Measurements from ENCODE around the gene WBP2.
"Not testable (repeated sequence)": the region's sequence is repeated elsewhere in the genome, so short reads cannot be mapped to it uniquely, and the experiment has no call there.

WBP2 gene

GRCh38 chr17:75889454-75889853 lies 34.3 kb upstream of the WBP2 start:
- no peak for DNase-seq (ENCODE audit: low read depth in 2 of 2, low spot score in 1 of 2)

- no peak for DNase-seq (ENCODE audit: low read depth in 2 of 2, low spot score in 1 of 2)
These were observed 33.3 kb upstream of the WBP2 start for GRCh38 chr17:75888484-75888883.

DNA sequence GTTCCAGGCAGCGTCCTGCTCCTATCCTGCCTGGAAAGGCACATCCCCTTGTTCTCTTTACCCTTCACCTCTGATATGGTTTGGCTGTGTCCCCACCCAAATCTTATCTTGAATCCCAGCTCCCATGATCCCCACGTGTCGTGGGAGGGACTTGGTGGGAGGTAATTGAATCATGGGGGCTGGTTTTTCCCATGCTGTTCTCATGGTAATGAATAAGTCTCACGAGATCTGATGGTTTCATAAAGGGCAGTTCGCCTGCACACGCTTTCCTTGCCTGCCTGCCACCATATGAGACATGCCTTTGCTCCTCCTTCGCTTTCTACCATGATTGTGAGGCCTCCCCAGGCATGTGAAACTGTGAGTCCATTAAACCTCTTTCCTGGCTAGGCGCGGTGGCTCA lies 30.7 kb upstream of the WBP2 start:
- not testable (repeated sequence) for DNase-seq (ENCODE audit: low read depth in 2 of 2, low spot score in 1 of 2)

DNA sequence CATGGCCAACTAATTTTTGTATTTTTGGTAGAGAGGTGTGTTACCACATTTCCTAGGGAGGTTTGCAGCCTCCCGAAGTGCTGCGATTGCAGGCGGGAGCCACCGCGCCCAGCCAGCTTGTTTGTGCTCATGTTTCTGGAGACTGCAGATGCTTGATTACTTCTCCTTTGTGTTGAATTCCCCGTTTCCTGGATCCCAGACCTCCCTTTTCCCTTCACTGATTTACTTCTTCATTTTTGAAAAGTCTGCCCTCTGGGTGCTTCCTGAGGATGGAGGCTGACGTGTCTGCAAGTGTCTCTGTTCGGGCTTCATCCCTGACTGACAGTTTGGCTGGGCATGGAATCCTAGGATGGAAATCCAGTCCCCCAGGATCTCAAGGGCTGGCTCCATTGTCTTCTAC lies 30.3 kb upstream of the WBP2 start:
- no peak for DNase-seq (ENCODE audit: low read depth in 2 of 2, low spot score in 1 of 2)

GRCh38 chr17:75881678-75882454 lies 26.7 kb upstream of the WBP2 start:
- no peak for DNase-seq (ENCODE audit: low read depth in 2 of 2, low spot score in 1 of 2)

DNA sequence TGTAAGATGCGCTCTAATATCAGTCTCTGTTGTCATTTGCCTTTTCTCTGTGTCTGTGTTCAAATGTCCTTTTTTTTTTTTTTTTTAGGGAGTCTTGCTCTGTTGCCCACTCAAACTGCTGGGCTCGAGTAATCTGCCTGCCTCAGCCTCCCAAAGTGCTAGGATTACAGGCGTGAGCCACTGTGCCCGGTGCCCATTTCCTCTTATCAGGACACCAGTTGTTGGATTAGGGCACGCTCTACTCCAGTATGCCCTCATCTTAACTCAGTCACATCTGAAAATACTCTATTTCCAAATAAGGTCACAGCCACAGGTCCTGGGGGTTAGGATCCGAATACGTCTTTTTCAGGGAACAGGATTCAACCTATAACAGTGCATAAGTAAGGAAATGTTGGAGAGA lies 25.1 kb upstream of the WBP2 start:
- DNase-seq (ENCODE audit: low read depth in 2 of 2, low spot score in 1 of 2) = no peak

GRCh38 chr17:75878174-75878998 lies 23.3 kb upstream of the WBP2 start, which contains the start of gene TRIM47:
TSS of gene TRIM47 (minus strand) at chr17:75878581. CDS start at chr17:75878548, 33 bp downstream.
- no peak for DNase-seq (ENCODE audit: low read depth in 2 of 2, low spot score in 1 of 2)

- peak in 1 of 2 donors; percentile 48 for DNase-seq (ENCODE audit: low read depth in 2 of 2, low spot score in 1 of 2)
These were observed 22.6 kb upstream of the WBP2 start for GRCh38 chr17:75877752-75878173.

DNA sequence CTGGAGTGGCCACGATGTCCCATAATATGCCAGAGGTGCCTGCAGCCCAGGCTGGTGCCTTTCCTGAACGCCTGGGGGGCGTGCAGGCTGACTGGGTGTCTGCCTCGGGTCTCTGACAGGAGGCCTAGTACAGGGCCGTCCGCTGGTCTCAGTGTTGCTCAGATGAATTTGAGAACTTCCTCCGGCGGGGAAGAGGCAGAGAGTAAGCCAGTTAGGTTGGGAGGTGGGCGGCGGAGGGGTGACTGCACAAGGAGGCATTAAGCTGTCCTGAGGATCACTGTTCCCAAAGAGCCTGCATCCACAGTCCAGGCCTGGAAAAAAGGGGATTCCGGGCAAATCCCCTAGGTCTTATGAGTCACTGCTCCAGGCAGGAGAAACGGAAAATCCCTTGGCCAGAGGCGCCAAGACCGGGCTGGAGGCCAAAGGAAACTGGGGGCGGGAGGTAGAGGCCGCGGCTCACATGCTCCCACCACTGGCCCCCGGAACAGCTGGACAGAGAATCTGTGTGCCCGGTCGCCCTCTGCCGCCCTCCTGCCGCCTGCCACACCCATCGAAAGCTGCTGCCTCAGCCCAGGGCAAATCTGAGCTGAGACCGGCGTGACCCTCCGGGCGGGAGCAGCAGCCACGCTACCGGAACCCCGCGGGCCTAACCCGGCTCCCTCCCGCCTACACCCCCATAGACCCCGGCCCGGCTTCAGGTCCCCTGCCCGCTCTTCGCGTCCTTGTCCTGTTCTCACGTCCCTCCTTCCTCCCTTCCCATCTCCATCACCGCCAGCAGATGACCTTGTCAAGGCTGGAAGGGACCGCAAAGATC lies 22.0 kb upstream of the WBP2 start:
- DNase-seq (ENCODE audit: low read depth in 2 of 2, low spot score in 1 of 2) = no peak

DNA sequence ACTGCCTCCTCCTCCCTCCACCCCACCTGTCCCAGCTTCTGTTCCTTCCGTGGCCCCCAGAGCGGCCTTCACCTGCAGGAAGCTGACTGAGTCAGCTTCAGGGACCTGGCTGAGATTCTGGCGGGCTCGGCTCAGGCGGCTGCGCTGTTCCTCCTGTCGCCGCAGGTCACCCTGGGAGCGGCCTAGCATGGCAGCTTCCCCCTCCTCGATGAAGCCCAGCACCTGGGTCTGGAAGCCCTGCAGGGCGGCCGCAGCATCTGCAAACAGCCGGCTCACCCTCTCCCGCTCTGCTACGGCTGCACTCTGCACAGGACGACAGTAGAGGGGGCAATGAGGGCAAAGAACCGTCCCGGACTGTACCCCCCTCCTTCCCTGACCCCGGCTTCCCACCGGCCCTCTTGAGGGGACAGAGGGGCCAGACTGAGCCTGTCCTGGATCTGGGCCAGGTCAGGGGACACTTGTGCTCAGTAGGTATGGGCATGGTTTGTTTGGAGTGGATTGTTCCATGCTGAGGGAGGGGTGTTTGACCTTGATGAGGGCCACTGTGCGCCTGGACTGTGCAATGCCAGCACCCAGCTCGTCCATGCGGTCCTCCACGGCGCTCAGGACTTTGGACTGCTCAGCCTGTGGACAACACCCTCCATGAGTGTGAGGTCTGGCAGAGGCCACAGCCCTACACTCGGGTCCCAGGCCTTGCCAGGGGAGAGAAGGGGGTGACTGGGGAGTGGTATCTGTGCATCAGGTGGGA lies 21.2 kb upstream of the WBP2 start:
- peak in 1 of 2 donors; percentile 56 for DNase-seq (ENCODE audit: low read depth in 2 of 2, low spot score in 1 of 2)

- no peak for DNase-seq (ENCODE audit: low read depth in 2 of 2, low spot score in 1 of 2)
These were observed 20.7 kb upstream of the WBP2 start for GRCh38 chr17:75875940-75876189.

DNA sequence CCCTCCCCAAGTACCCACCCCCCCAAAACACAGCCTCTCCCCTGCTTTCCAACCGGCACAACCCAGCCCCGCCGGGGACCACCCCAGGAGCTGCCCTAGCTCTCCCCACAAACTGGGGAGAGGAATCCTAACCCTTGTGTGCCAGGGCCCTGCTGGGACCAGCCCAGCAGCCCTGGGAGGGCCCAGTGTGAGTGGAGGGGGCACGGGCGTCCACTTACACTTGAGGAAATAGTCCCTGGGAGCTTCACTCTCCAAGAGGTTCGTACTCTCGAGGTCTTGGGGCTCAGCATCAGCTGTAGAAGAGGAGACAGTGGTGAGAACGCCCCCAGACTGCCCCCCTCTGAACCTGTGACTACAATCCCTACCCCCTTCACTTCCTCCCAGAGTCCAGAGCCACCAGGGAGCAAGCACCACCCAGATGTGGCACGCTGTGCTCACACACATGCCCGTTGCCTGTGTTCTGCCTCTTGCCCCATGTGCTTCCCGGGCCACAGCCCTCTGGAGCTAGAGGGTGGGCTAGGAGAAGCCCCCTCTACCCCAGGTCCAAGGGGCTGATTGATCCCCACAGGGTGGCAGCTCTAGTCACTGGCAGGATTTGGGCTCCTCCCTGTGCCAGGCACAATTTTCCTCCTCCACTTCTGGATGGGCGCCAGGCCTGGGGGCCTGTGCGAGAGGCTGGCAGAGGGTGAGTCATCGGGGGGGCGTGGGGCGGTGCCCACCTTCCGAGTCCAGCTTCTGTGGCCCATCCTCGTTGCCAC lies 20.2 kb upstream of the WBP2 start:
- no peak for DNase-seq (ENCODE audit: low read depth in 2 of 2, low spot score in 1 of 2)

DNA sequence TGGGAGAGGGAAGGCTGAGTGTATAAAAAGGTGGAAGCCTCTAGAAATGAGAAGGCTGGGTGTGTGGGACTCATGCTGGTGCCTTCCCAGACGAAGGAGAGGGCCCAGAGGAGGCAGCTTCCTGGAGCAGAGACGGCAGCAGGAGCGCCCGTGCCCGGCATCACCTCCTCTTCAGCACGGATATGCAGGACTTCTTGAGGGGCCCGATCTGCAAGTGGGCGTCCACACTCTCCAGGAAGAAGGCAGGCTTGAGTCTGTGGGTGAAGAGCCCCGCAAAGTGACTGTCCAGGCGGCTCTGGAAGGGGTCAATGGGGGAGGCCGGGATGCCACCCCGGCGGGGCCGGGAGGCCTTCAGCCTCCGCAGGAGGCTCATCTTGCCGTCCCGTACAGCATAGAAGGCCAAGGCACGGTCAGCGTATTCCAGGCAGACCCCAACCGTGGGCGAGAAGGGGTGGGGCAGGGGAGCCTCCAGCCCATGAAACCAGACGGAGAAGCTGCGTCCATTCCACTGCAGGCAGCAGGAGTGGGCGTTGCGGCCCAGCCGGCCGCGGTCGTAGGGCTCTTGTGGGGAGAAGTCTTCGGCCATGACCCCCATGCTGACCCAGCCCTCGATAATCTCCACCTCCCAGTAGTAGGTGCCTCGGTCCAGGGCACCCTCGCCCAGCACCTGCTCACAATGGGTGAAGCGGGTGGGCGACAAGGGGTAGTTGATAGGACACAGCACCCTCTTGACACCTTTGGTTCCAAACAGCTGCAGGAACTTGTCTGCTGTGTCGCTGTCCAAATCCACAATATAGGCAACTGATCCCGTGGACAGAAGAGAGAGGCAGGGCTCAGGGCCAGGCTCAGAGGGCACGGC lies 19.4 kb upstream of the WBP2 start:
- no peak for DNase-seq (ENCODE audit: low read depth in 2 of 2, low spot score in 1 of 2)

DNA sequence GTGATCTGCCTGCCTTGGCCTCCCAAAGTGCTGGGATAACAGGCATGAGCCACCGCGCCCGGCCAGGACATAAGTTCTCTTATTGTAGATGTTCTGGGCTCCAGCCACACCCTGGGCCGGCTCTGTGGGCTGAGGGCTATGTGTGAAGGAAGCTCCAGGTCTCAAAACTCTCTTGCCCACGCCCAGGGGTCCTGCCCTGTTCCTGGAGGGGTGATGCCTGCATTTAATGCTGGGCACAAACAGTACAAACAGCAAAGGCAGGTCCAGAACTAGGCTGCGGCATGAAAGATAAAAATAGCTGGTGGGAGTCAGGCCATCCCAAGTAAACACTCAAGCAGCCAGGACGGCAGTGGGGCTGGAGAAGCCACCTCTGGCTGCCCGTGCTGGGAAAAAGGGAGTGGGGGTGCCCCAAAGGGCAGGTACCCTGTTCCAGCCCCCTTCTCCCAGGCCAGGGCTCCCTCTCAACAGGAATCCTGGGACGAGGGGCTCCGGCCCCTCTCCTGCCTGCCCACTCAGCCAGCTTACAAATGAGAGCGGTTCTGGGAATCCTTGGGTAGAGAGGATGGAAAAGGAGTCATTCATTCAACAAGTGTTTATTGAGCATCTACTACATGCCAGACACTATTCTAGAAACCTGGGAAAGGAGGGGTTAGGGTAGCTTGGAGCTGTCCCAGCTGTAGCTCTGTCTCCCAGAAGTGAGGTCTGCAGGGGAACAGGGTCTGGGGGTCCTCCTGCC lies 18.6 kb upstream of the WBP2 start:
- DNase-seq (ENCODE audit: low read depth in 2 of 2, low spot score in 1 of 2) = no peak

DNA sequence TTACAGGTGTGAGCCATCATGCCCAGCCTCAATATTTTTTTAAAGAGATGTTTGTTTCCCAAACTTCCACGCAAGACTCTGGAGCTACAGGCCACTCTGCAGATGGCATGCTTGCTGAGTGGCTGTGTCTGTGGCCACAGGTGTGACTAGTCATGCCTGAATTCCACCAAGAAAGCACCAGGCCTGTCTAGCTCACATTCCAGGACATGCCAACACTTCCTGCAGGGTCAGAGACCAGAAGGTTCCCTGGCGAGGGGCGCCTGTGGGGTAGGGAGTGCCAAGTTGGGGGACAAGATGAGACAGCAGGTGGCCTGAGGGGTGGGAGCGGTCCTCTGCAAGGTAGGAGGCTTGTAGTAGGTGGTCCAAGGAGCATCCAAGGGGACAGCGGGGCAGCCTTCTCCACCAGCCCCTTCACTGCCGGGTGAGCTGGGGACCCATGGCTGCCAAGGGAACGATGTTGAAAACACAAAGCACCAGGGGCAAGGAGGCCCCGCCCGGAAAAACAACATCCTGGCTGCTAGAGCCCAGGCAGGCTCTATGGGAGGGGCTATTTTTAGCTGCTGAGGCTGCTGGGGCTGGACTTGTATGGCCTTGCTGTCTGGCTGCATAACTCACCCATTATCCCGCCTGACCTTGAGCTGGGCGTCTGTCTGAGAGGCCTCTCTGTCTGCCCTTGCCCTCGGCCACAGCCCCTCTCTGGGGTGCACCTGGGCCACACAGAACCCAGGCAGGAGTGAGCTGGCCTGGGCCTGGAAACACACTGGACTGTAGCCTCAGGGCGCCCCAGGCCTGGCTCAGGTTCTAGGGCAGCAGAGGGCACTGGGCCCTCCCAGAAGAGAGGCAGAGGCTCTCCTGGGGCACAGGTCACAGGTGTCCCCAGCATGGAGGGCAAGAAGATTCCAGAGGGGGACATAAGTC lies 17.6 kb upstream of the WBP2 start:
- peak in 1 of 2 donors; percentile 39 for DNase-seq (ENCODE audit: low read depth in 2 of 2, low spot score in 1 of 2)

GRCh38 chr17:75870228-75870627 lies 15.1 kb upstream of the WBP2 start:
- DNase-seq (ENCODE audit: low read depth in 2 of 2, low spot score in 1 of 2) = not testable (repeated sequence)

DNA sequence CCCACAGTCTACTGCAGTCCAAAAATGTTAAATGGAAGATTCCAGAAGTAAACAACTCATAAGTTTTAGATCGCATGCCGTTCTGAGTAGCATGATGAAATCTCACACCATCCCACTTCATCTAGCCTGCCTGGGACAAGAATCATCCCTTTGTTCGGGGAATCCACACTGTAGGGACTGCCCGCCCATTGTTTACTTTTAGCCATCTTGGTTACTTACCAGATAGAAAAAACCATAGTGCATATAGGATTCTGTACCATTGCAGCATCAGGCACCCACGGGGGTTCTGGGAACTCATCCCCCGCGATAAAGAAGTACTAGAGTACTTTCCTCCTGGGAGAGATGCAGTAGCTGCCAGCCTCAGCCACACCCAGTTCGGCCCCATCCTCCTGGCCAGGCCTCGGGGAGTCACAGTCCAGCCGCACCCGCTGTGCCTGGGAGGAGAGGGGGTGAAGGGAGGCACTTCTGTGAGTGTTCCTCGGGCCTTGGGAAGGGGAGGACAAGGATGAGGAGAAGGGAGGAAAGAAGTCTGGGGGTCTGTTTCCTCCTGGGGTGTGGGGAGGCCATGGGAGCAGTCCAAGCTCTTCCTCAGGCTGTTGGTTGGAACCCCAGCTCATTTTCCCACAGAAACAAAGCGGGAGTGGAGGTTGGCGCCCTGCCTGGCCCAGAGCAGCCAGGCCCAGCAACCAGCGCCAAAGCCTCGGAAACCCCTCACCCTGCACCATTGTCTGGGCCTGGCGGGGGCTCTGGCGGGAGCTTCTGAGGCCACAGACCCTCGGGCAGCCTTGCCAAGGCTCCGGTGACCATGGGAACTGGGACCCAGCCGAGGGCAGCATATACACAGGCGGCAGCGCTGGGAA lies 14.4 kb upstream of the WBP2 start:
- no peak for DNase-seq (ENCODE audit: low read depth in 2 of 2, low spot score in 1 of 2)
